Stomach (tissue), 9 donors: Measurements from ENCODE around the gene NSD1. TPM values are rescaled to one million over a fixed set of nuclear protein-coding genes. Genes with fewer than 3 reads are reported as not detected.

Experiments used
- DNase-seq, 2 donors: peaks; one replicate each; pipeline versions ENCODE4 v3.0.0 to v3.0.0-alpha.2; 2013 to 2019
- H3K27ac ChIP-seq, 5 donors: fragments of 200-600 bp in 4 of 5; sonication (generic) in 4 of 5; one replicate each; pipeline ENCODE4 v1.5.1; 2013 to 2019; ENCODE audit warnings: mild to moderate bottlenecking in 1 of 5, moderate library complexity in 1 of 5
- H3K27me3 ChIP-seq, 3 donors: fragments of 200-600 bp; sonication (generic); one replicate each; pipeline ENCODE4 v1.5.1; 2017 to 2019; ENCODE audit warnings: mixed run types in 1 of 3
- H3K36me3 ChIP-seq, 4 donors: fragments of 200-600 bp; sonication (generic); 1 replicate in 3 of 4; 2 replicates in 1 of 4; pipeline ENCODE4 v1.5.1; 2016 to 2019
- H3K4me1 ChIP-seq, 4 donors: fragments of 200-600 bp; sonication (generic); one replicate each; pipeline ENCODE4 v1.5.1; 2016 to 2019
- H3K4me3 ChIP-seq, 4 donors: fragments of 200-600 bp; sonication (generic) in 3 of 4; one replicate each; pipeline ENCODE4 v1.5.1; 2016 to 2019; ENCODE audit warnings: mild to moderate bottlenecking in 1 of 4
- H3K9me3 ChIP-seq, 4 donors: fragments of 200-600 bp; sonication (generic); one replicate each; pipeline ENCODE4 v1.5.1; 2016 to 2019
- CTCF ChIP-seq, 7 experiments: fragments of 450-650 bp in 4 of 7; fragments of 200-600 bp in 3 of 7; sonication (generic) in 3 of 7; IDR thresholded peaks; one replicate each; pipeline ENCODE4 v1.5.1; 2016 to 2019; ENCODE audit warnings: antibody characterized with exemption in 7 of 7, control low read depth in 2 of 7, mild to moderate bottlenecking in 1 of 7
- EP300 ChIP-seq: sonication (generic); formaldehyde crosslinking; IDR thresholded peaks from one replicate; pipeline ENCODE4 v1.6.1; 2017; ENCODE audit warnings: antibody characterized with exemption
- POLR2A ChIP-seq, 4 donors: fragments of 450-650 bp; IDR thresholded peaks; one replicate each; pipeline ENCODE4 v1.6.1; 2016; ENCODE audit warnings: antibody characterized with exemption in 4 of 4, control low read depth in 2 of 4, mild to moderate bottlenecking in 1 of 4, moderate library complexity in 1 of 4
- POLR2AphosphoS5 ChIP-seq, 3 donors: sonication (generic); formaldehyde crosslinking; IDR thresholded peaks; one replicate each; pipeline ENCODE4 v1.6.1; 2016; ENCODE audit warnings: antibody characterized with exemption in 3 of 3
- WGBS, 5 donors: extraction: QIAGEN DNeasy Blood & Tissue Kit in 3 of 5; methylation state at CpG; one replicate each; pipeline versions ENCODE4 v1.1.5 to v1.1.7; 2013 to 2018; 5-methylcytosine and 5-hydroxymethylcytosine counted together
- intact Hi-C: fragments of 100-400 bp; cut with DNase I; formaldehyde crosslinking; loops from one replicate; pipeline ENCODE4 v1.15.1; 2023; ENCODE audit warnings: low total_unique reads
- polyA plus RNA-seq, 3 donors: library from polyadenylated mRNA; stranded (reverse); fragments of 200-250 nt; gene quantifications; one replicate each; pipeline ENCODE4 v1.2.3, GENCODE V29; 2013
- total RNA-seq, 5 donors: library from RNA; depleted of rRNA; stranded (reverse); fragments of >200 nt; gene quantifications; one replicate each; pipeline versions ENCODE4 v1.1.0 to v1.2.3, GENCODE V29; 2014 to 2016
- donor health status: healthy with polysubstance abuse.
- donor health status: Bipolar disorder and iron deficiency.
- donor health status: healthy.

The NSD1 gene
- total and polyA plus RNA-seq, 8 donors, result 5.1 to 69.9 (median 23.5) TPM

GRCh38 chr5:177334155-177334551 is 200.6 kb downstream of the NSD1 start:
- WGBS, 5 donors, result 72 to 80% (median 76%) methylated on average over 14 to 15 of the region's 15 CpGs
- no peaks in the 10 kb centered on the region for H3K27me3 ChIP-seq
- DNase-seq, result no peak
- H3K36me3 ChIP-seq, result peaks cover 69 to 100% (median 99%) of the 10 kb centered on the region in 4 donors
- H3K9me3 ChIP-seq, result no peaks in the 10 kb centered on the region
- intact Hi-C loops, result no loop called here
- no peak overlapping the region for H3K4me3 ChIP-seq
- H3K4me1 ChIP-seq, result peaks cover 0 to 12% (median under 1%) of the 10 kb centered on the region in 4 donors
- H3K27ac ChIP-seq, result no peak overlapping the region
- no peak for TF ChIP-seq POLR2AphosphoS5 (IDR thresholded peaks at IDR 0.05)
- TF ChIP-seq CTCF (IDR thresholded peaks at IDR 0.05), result no peak
- TF ChIP-seq POLR2A (IDR thresholded peaks at IDR 0.05), result no peak
- no peak for TF ChIP-seq EP300

GRCh38 chr5:177334781-177335700 is 201.5 kb downstream of the NSD1 start:
- H3K27me3 ChIP-seq, result no peaks in the 10 kb centered on the region
- peaks cover 65 to 100% (median 100%) of the 10 kb centered on the region in 4 donors for H3K36me3 ChIP-seq
- peaks cover 0 to 19% (median 2%) of the 10 kb centered on the region in 4 donors for H3K4me1 ChIP-seq
- intact Hi-C loops, result no loop called here
- TF ChIP-seq CTCF (IDR thresholded peaks at IDR 0.05) (no peak), POLR2A (IDR thresholded peaks at IDR 0.05) (no peak), EP300 (no peak)
- DNase-seq, result no peak
- WGBS, 5 donors, result 85 to 90% (median 87%) methylated on average over 20 to 21 of the region's 21 CpGs
- H3K4me3 ChIP-seq, result no peak overlapping the region
- no peaks in the 10 kb centered on the region for H3K9me3 ChIP-seq
- no peak overlapping the region for H3K27ac ChIP-seq

- H3K36me3 ChIP-seq, result peaks cover 61 to 100% (median 99%) of the 10 kb centered on the region in 4 donors
- TF ChIP-seq POLR2A (IDR thresholded peaks at IDR 0.05), result no peak
- TF ChIP-seq CTCF (IDR thresholded peaks at IDR 0.05), result no peak
- no peak for TF ChIP-seq EP300
- no peak for TF ChIP-seq POLR2AphosphoS5 (IDR thresholded peaks at IDR 0.05)
- no peaks in the 10 kb centered on the region for H3K9me3 ChIP-seq
- H3K27ac ChIP-seq, result no peak overlapping the region
- intact Hi-C loops, result no loop called here
- no peaks in the 10 kb centered on the region for H3K27me3 ChIP-seq
- WGBS, 5 donors, result 90 to 99% (median 94%) methylated on average over 4 to 7 of the region's 7 CpGs
- peaks cover 0 to 25% (median 2%) of the 10 kb centered on the region in 4 donors for H3K4me1 ChIP-seq
- no peak overlapping the region for H3K4me3 ChIP-seq
- DNase-seq, result no peak
Observed at GRCh38 chr5:177335701-177336065, 202.1 kb downstream of the NSD1 start.

GRCh38 chr5:177336112-177336511 is 202.5 kb downstream of the NSD1 start:
- TF ChIP-seq CTCF (IDR thresholded peaks at IDR 0.05) (no peak), POLR2AphosphoS5 (IDR thresholded peaks at IDR 0.05) (no peak), EP300 (no peak)
- intact Hi-C loops, result no loop called here

More at GRCh38 chr5:177336112-177336511, 202.5 kb downstream of the NSD1 start:
- WGBS, 5 donors, result 70 to 82% (median 72%) methylated on average over 12 of the region's 12 CpGs
- peaks cover 61 to 100% (median 99%) of the 10 kb centered on the region in 4 donors for H3K36me3 ChIP-seq
- no peak overlapping the region for H3K4me3 ChIP-seq
- H3K4me1 ChIP-seq, result peaks cover 0 to 26% (median 2%) of the 10 kb centered on the region in 4 donors
- no peaks in the 10 kb centered on the region for H3K9me3 ChIP-seq
- H3K27ac ChIP-seq, result no peak overlapping the region
- DNase-seq, result peak in 1 of 2 donors; percentile 43
- no peaks in the 10 kb centered on the region for H3K27me3 ChIP-seq
